NOMO-1 treated with dmso at 0.1 percent for 144 hours (cell line): Measurements from ENCODE around the gene DHFR.

Experiments used
- DNase-seq: peaks from one replicate; lab custom pipeline; 2025; ENCODE audit not compliant: unreplicated experiment; lab: John Stamatoyannopoulos, UW

DHFR gene

DNA sequence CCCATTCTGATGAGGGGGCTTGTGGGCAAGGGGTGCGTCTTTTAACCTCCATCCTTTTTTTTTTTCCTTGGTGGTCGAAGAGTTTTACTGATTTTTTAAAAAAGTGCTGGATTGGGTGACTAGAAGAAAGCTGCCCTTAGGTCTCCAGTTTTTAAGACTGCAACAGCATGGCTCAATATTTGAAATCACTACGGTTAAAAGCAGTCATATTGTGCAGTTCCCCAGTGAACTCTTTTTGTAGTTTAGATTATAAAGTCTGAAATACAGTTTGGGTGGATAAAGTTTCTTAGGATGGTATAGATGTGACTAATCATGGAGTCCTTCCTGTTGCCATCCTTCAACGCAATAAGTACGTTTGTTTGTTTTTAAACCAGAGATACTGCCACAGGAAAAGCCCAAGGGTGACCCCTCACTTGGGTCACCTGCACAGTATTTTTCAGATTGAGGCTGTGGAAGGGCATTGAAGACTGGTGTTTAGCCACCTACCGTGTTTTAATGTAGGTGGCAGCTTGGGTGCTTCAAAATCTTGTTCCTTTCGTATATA lies 520 bp upstream of the DHFR start:
- no peak for DNase-seq

DNA sequence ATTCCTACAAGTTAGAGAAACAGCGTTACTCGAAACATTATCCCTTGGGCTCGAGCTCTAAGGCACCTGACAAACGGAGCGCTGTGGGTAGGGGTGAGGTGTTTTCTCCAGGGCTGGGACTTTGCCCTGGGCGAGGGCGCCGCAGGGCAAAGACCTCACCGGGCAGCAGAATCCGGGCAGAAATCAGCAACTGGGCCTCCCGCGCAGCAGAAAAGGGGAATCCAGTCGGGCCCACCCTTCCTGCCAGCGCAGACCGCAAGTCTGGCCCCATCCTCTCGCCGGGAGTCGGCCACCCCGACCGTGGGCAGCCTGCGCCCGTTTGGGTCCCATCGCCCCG lies 761 bp downstream of the DHFR start:
- DNase-seq = peak; percentile 22

DNA sequence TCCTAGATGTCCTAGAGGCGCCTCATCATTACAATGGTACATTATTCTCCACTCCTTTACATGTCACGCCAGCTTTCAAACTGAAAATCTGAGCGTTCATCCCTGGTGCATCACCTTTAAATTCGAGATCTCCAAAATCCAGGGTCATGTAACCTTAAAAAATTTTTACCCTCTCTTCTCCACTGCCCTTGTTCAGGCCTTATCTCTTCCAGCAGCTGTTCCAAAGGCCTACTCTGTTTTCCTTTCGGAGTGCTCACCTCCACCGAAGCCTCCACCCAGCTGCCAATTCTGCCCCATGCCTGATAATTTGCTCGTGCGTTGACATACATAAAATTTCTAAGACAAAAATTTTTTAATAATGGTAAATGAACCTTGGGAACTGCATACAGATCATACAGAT lies 1.3 kb downstream of the DHFR start:
- no peak for DNase-seq

DNA sequence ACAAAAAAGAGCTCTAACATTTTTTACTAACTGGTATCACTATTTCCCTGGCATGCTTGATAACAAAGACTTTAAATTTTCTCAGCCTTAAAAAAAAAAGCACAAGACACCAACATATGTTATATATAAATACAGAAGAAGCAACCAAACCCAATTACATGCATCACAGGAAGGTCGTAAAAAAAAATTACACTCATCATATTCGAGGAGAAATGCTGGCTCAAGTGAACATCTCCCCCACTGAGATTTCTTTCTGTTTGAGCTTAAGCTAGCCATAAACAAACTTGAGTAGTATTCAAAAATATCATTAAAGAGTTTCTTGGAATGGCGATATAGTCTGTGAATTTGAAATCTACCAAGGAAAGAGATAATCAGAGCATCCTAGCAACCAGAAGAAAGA lies 7.9 kb downstream of the DHFR start:
- no peak for DNase-seq

DNA sequence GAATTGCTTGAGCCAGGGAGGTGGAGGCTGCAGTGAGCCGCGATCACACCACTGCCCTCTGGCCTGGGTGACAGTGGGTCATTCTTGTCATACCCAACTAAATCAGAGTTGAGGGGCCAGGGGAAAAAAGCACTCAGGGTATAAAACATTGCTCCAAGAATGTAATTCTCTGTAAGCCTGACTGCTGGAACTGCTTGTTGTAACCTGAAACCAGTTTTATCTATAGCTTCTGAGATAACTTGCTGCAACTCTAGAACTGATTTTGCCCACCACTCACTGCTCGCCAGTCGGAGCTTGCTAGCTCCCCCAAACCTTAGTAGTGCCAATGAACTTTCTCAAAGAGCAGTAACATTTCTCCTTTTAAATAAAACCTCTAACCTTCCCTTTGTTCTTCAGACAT lies 9.9 kb downstream of the DHFR start:
- no peak for DNase-seq

DNA sequence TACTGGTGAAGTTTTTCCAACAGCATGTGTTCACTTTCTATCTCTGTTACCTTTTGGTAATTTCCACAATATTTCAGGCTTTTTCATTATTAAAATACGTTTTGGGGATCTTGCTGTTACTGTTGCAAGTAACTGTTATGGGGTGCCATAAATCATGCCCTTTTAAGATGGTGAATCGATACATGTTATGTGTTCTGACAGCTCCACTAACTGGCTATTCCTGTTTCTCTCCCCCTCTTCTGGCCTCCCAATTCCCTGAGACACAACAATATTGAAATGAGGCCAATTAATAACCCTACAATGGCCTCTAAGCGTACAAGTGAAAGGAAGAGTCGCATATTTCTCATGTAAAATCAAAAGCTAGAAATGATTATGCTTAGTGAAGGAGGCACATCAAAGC lies 13.4 kb downstream of the DHFR start:
- no peak for DNase-seq

DNA sequence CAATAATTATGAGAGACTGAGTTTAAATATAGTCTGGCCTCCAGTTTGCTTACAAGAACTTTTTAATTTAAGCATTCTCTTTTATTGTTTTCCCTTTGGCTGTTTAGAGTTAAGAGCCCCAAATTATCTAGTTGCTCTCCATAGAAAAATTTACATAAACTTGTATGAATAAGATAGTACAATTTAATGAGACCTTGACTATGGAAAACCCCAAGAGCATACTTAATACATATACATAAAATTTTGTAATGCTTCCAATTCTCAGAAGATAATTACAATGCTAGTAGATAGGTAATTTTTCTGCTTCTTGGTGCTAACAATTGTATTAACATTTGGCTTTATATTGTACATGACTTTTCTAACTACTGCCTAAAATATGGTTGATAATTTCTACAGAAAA lies 20.6 kb downstream of the DHFR start:
- DNase-seq = no peak

DNA sequence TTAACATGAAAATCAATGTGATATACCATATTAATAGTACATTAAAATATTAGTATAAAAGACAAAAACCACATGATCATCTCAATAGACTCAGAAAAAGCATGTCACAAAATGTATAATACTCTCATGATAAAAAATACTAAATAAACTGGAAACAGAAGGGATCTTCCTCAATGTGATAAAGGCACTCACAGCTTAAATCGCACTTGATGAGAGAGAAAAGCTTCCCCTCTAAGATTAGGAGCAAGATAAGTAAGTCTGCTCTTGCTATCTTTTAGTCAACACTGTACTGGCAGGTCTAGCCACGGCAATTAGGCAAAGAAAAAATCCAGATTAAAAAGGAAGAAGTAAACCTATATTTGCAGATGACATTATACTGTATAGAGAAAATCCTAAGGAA lies 22.1 kb downstream of the DHFR start:
- DNase-seq = no peak

DNA sequence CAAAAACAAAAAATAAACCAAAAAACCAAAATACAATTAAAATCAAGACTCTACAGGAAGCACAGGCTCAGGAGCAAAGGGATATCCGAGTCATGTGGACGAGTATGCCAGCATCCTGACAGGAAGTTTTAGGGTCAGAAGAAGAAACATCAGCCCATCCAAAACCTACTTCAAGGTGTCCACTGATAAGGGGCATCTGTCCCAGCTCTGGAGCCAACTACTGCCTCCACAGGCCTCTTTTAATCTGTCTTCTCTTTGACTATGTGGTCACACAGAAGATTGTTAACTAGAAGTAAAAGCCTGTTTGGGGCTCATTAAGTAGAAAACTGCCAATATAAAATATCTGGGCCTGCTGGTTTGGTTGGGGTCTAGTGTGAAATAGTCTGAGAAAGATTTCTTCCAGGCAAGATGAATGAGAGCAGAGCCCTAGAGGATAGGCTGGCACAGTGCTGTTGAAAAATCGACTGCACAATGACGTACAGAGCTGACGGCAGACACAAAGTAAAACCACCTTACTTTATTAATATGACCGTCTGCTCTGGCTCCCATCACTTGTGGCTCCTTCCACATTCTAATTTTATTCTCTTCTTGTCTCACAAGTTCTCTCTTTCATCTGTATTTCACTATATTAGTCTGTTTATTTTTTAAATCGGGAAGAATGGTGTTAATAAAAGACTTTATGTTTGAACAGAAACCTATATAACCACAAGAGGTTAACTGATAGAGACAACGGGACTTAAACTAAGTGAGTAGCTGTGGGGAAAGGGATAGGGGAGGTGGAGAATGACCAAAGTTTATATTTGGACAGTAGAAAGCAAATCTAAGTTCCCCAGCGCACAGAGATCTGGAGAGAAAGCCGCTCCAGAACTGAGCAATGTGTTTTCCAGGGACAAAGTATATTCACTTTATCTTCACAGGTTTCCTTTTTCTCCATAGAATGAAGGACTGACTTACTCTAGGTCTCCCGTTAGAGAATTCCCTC lies 23.2 kb downstream of the DHFR start:
- no peak for DNase-seq

DNA sequence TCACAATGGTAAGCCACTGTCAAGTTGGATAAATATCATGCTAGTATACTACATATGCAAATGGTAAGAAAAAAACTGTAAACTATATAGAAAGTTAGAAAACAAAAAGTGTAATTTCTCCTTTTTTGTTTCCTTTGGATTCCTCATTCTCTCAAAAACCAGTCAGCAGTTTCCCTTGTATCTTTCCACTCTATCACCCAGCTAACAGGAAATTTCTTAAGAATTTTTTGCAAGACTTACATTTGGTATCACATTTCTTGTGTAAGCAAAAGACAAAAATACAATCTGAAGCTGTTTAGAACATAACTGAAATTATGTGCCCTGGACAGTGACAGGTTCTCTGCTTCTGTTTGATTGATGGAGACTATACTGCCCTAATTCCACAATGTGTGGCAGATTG lies 25.5 kb downstream of the DHFR start:
- DNase-seq = no peak

DNA sequence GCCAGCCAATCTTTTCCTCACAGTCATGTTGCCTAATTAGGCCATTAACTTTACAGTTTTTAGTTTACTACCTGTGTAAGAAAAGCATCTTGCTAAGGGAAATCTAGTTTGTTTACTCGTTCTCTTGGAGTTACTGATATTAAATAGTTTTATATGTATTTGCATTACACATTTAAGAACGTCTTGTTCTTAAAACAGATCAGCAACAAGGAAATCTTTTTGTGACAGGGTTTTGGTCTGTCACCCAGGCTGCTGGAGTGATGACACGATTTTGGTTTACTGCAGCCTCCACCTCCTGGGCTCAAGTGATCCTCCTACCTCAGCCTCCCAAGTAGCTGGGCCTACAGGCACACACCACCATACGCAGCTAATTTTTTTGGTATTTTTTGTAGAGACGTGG lies 29.6 kb downstream of the DHFR start:
- no peak for DNase-seq

DNA sequence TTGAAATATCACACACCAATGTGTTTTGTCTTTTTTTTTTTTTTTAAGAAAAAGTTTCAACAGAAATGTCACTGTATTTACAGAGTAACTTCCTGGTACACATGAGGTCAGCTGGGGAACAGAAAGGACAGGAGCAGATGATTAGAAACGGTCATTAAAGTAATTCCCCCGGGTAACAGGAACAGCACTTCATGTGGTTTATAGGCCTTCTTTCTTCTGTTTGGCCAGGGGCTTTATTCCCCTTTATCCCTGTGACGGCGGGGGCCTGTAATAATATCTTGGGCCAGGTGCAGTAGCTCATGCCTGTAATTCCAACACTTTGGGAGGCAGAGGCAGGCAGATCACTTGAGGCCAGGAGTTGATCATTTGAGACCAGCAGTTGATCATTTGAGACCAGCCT lies 30.8 kb downstream of the DHFR start:
- no peak for DNase-seq

DNA sequence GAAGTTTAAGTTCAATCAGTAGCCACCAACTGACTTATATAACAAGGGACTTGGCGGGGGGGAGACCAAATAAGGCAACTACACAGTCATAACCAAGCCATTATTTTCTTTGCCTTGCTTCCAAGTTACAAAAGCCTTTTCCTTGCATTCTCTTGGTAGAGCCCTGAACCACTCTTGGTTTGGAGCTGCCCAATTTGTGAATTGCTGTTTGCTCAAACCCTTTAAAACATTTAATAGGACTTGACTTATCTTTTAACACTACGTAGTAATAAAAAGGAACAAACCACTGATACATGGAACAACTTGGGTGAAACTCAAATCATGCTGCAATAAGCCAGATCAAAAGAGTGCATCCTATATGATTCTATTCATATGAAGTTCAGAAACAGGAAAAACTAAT lies 32.0 kb downstream of the DHFR start:
- no peak for DNase-seq

DNA sequence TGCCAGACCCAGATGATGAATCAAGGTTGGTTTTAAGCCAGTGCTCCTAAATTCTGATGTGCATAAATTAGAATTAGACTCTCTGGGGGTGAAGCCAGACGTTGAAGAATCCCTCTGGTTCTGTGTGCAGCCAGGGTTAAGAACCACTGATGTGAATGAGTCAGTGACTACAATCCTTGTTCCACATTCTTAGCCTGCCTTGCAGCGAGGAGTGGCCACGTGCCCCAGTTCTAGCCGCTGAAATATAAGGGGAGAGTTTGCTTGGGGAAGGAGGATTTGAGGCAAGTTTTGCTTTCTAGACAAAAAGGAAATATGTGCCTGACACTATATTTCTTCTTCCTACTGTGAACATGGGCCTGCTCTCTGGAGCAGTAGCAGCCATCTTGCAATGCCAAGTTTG lies 34.6 kb downstream of the DHFR start:
- no peak for DNase-seq

DNA sequence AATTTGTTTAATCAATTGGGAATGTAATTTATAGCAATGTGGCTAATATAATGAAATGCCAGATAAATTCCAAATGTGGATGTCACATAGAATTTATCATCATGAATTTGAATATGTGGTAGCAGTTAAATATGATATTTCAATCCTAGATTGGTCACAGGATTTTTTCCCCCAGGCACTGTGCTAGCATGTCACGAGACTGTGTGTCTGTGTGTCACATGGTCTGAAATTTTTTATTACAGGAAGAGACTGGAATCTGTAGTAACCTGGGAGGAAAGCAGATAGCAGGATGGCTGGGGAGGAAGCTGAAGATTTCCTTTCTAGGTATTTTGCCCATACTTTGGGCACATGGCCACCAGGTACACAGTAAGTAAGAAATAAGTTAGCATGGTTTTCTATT lies 35.7 kb downstream of the DHFR start:
- DNase-seq = no peak

DNA sequence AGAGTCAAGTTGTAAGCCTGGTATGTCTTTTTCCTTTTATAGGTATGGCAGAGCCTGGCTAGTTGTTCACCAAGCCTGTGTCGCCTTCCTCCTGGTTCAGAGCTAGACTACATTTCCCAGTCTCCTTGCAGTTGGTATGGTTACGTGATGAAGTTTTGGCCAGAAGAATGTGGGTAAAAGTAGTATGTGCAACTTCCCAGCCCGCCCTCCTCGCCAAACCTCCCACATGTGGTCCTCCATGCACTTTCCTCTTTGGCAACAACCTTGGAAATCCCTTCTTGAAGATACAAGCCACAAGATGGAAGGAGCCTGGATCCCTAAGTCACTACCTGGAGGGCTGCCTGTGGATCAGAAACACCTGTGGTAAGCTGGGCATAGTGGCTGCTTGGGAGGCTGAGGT lies 36.3 kb downstream of the DHFR start:
- no peak for DNase-seq

DNA sequence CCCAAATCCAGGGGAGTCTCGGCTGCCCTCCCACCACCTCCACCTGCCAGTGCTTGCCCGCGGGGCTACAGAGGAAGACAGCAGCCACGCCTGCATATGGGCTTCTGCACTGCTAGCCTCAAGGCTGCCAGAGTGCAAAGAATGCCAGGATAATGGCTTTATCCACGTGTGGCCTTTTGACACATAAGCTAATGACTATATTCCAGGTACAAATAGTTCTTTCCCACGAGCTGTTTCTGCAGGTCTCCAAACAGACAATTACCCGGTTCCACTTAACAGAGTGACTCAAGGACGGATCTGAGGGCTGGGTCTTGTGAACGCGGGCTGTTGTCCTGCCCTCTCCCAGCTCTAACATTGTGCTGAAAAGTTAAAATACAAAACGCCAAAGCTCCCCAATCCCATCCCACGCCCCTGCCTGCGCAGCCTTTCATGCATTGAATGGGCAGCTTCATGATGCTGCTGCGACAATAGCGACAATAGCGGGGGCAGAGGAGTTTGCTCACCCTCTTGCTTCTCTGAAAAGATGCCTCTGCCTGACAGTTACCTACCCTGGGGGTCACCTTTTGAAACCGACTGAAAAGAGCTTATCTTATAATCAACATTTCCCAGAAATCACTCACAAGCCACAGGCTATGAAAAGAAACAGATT lies 39.4 kb downstream of the DHFR start:
- DNase-seq = no peak

DNA sequence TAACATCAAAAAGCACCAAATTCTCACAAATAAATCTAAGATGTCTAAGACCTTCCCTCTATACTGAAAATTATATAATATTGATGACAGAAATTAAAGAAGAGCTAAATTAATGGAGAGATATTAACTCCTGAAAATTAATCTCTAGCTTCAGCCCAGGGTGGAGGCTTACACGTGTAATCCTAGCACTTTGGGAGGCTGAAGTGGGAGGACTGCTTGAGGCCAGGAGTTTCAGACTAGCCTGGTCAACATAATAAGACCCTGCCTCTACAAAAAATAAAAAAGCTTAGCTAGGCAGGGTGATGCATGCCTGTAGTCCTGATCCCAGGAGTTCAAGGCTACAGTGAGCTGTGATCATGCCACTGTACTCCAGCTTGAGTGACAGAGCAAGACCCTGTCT lies 45.1 kb downstream of the DHFR start:
- no peak for DNase-seq

DNA sequence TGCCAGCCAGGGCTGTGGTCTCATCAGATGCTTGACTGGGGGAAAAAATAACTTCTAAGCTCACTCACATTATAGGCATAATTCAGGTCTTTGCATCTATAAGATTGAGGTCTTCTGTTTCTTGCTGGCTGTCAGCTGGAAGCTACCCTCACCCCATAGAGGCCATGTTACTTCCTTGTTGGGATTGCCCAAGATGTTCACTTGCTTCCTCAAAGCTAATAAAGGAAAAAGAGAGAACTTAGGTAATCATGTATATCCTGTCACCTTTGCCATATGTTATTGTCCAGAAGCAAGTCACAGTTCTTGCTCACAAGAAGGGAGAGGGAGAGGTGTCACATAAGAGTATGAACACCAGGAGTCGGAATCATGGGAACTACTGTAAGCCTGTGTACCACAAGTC lies 46.1 kb downstream of the DHFR start:
- peak; percentile 71 for DNase-seq

DNA sequence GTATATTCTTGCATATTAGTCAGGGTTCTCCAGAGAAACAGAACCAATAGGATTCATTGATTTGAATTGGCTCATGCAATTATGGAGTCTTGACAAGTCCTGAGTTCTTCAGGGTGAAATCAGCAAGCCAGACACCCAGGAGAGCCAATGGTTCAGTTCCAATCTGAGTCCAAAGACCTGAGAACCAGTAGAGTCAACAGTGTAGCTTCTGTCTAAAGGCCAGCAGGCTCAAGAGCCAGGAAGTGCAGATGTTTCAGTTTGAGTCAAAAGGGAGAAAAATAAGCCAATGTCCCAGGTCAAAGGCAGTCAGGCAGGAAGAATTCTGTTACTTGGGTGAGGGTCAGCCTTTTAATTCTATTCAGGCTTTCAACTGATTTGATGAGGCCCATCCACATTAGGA lies 47.0 kb downstream of the DHFR start:
- DNase-seq = no peak

DNA sequence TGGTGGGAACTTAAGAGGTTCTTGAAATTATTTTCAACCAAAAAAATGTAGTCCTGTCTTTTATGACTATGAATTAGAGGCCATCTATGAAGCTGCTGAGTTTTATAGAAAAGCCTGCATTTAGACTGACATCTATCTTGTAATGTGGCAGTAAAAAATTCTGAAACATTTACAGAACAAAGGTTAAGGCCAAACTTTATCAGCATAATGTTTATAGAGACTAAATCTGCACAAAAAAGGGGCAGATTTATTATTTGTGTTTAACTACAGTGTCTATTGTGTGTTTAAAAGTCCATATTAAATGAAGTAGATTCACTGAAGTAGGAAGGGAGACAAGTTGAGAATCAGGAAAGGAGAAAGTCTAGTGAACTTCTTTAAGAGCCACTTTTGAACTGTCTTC lies 47.4 kb downstream of the DHFR start:
- DNase-seq = no peak

DNA sequence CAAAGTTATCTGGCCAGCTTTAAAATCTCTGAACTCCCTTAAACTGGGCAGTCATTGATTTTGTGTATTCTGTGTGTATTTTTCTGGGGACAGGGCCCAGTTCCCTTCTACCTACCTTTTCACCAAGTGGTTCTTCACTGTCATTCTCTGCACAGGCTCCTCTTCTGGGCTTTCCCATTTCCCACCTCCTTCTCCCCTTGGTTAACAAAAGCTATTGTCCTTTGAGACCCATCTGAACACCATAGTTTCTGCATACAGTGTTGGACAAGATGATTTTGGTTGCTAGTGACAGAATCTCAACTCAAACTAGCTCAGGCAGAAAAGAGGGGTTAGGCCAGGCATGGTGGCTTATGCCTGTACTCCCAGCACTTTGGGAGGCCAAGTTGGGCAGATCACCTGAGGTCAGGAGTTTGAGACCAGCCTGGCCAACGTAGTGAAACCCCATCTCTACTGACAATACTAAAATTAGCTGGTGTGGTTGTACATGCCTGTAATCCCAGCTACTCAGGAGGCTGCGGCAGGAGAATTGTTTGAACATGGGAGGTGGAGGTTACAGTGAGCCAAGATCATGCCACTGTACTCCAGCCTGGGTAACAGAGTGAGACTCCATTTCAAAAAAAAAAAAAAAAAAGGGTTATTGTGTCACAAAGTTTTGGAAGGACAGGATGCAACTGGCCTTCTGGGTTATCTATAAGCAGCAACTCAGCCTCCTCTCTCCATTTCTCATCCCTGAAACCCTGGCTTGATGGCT lies 53.7 kb downstream of the DHFR start:
- DNase-seq = no peak
